Muscle layer of duodenum (tissue), 2 donors: ENCODE measurements around the gene VAV2.
"Not testable (repeated sequence)": the region's sequence is repeated elsewhere in the genome, so short reads cannot be mapped to it uniquely, and the experiment has no call there.

ENCODE experiments used
- H3K27ac ChIP-seq: one replicate; pipeline ENCODE4 v1.7.0; 2013; ENCODE audit warnings: mild to moderate bottlenecking, low read length
- H3K27me3 ChIP-seq: one replicate; pipeline ENCODE4 v1.7.0; 2013; ENCODE audit warnings: low read depth, mild to moderate bottlenecking, control low read depth, low read length
- H3K36me3 ChIP-seq, 2 donors: one replicate each; pipeline ENCODE4 v1.7.0; 2013; ENCODE audit warnings: low read length in 2 of 2, control low read depth in 1 of 2, mild to moderate bottlenecking in 1 of 2; ENCODE audit not compliant: insufficient read depth in 2 of 2, control insufficient read depth in 1 of 2
- H3K4me1 ChIP-seq, 2 donors: one replicate each; pipeline ENCODE4 v1.7.0; 2013; ENCODE audit warnings: low read length in 2 of 2, mild to moderate bottlenecking in 2 of 2, control low read depth in 1 of 2, moderate library complexity in 1 of 2; ENCODE audit not compliant: insufficient read depth in 2 of 2, control insufficient read depth in 1 of 2
- H3K4me3 ChIP-seq, 2 donors: one replicate each; pipeline ENCODE4 v1.7.0; 2013; ENCODE audit warnings: low read length in 2 of 2, low read depth in 1 of 2, mild to moderate bottlenecking in 1 of 2
- H3K9me3 ChIP-seq, 2 donors: one replicate each; pipeline ENCODE4 v1.7.0; 2013; ENCODE audit warnings: low read length in 2 of 2, control low read depth in 1 of 2, mild to moderate bottlenecking in 1 of 2; ENCODE audit not compliant: control insufficient read depth in 1 of 2
- donor health status: healthy.

The VAV2 gene

GRCh38 chr9:133933426-133934026 lies 58.6 kb downstream of the VAV2 start:
- peaks cover 2 to 5% of the 10 kb centered on the region in 2 donors for H3K36me3 ChIP-seq
- H3K27ac ChIP-seq, result no peak overlapping the region
- no peaks in the 10 kb centered on the region for H3K27me3 ChIP-seq

GRCh38 chr9:133932633-133933032 lies 59.5 kb downstream of the VAV2 start:
- no peak overlapping the region for H3K27ac ChIP-seq

More at GRCh38 chr9:133933426-133934026, 58.6 kb downstream of the VAV2 start:
- Histone ChIP-seq H3K4me3 (no peak overlapping the region), H3K9me3 (no peaks in the 10 kb centered on the region), H3K4me1 (peaks cover 0 to 5% of the 10 kb centered on the region in 2 donors)

GRCh38 chr9:133932181-133932580 lies 59.9 kb downstream of the VAV2 start:
- Histone ChIP-seq H3K4me1 (peaks cover 0 to 5% of the 10 kb centered on the region in 2 donors), H3K36me3 (peaks cover 0 to 3% of the 10 kb centered on the region in 2 donors), H3K9me3 (no peaks in the 10 kb centered on the region), H3K27me3 (no peaks in the 10 kb centered on the region), H3K27ac (no peak overlapping the region), H3K4me3 (no peak overlapping the region)

More at GRCh38 chr9:133932633-133933032, 59.5 kb downstream of the VAV2 start:
- Histone ChIP-seq H3K27me3 (no peaks in the 10 kb centered on the region), H3K9me3 (no peaks in the 10 kb centered on the region), H3K4me3 (no peak overlapping the region), H3K4me1 (peaks cover 0 to 5% of the 10 kb centered on the region in 2 donors), H3K36me3 (peaks cover 0 to 5% of the 10 kb centered on the region in 2 donors)

- no peak overlapping the region for H3K4me3 ChIP-seq
- no peaks in the 10 kb centered on the region for H3K27me3 ChIP-seq
- no peaks in the 10 kb centered on the region for H3K36me3 ChIP-seq
- no peak overlapping the region for H3K27ac ChIP-seq
- no peaks in the 10 kb centered on the region for H3K9me3 ChIP-seq
- H3K4me1 ChIP-seq, result peaks cover 0 to 5% of the 10 kb centered on the region in 2 donors
These were observed 61.2 kb downstream of the VAV2 start for GRCh38 chr9:133930682-133931485.

GRCh38 chr9:133930046-133930681 lies 62.0 kb downstream of the VAV2 start:
- Histone ChIP-seq H3K9me3 (no peaks in the 10 kb centered on the region), H3K36me3 (no peaks in the 10 kb centered on the region), H3K27me3 (no peaks in the 10 kb centered on the region), H3K27ac (no peak overlapping the region), H3K4me1 (peaks cover 0 to 3% of the 10 kb centered on the region in 2 donors), H3K4me3 (no peak overlapping the region)

- no peak overlapping the region for H3K27ac ChIP-seq
- H3K9me3 ChIP-seq, result no peaks in the 10 kb centered on the region
- H3K27me3 ChIP-seq, result no peaks in the 10 kb centered on the region
- no peak overlapping the region for H3K4me3 ChIP-seq
- H3K36me3 ChIP-seq, result no peaks in the 10 kb centered on the region
- no peaks in the 10 kb centered on the region for H3K4me1 ChIP-seq
These were observed 62.5 kb downstream of the VAV2 start for GRCh38 chr9:133929599-133929998.

- no peak overlapping the region for H3K27ac ChIP-seq
- H3K4me1 ChIP-seq, result no peaks in the 10 kb centered on the region
- H3K9me3 ChIP-seq, result no peaks in the 10 kb centered on the region
- H3K27me3 ChIP-seq, result no peaks in the 10 kb centered on the region
- no peaks in the 10 kb centered on the region for H3K36me3 ChIP-seq
- H3K4me3 ChIP-seq, result no peak overlapping the region
These were observed 63.8 kb downstream of the VAV2 start for GRCh38 chr9:133928248-133928764.

GRCh38 chr9:133927041-133927440 lies 65.1 kb downstream of the VAV2 start:
- H3K4me1 ChIP-seq, result no peaks in the 10 kb centered on the region

GRCh38 chr9:133926165-133926856 lies 65.8 kb downstream of the VAV2 start:
- Histone ChIP-seq H3K27me3 (no peaks in the 10 kb centered on the region), H3K4me3 (no peak overlapping the region), H3K4me1 (no peaks in the 10 kb centered on the region), H3K36me3 (no peaks in the 10 kb centered on the region), H3K27ac (no peak overlapping the region), H3K9me3 (no peaks in the 10 kb centered on the region)

More at GRCh38 chr9:133927041-133927440, 65.1 kb downstream of the VAV2 start:
- no peaks in the 10 kb centered on the region for H3K27me3 ChIP-seq
- H3K36me3 ChIP-seq, result no peaks in the 10 kb centered on the region
- H3K9me3 ChIP-seq, result no peaks in the 10 kb centered on the region
- no peak overlapping the region for H3K4me3 ChIP-seq
- H3K27ac ChIP-seq, result no peak overlapping the region

- no peaks in the 10 kb centered on the region for H3K36me3 ChIP-seq
- no peaks in the 10 kb centered on the region for H3K4me1 ChIP-seq
- H3K27me3 ChIP-seq, result no peaks in the 10 kb centered on the region
- H3K27ac ChIP-seq, result no peak overlapping the region
- no peaks in the 10 kb centered on the region for H3K9me3 ChIP-seq
- H3K4me3 ChIP-seq, result no peak overlapping the region
These were observed 67.7 kb downstream of the VAV2 start for GRCh38 chr9:133924453-133924852.

GRCh38 chr9:133923608-133924007 lies 68.5 kb downstream of the VAV2 start:
- not testable (repeated sequence) for H3K27ac ChIP-seq, H3K27me3 ChIP-seq, H3K36me3 ChIP-seq, H3K9me3 ChIP-seq, H3K4me3 ChIP-seq, H3K4me1 ChIP-seq
